Measurements from ENCODE around the gene MEGF11. TPM values are rescaled to one million over a fixed set of nuclear protein-coding genes. Genes with fewer than 3 reads are reported as not detected.
"Not testable (repeated sequence)": the region's sequence is repeated elsewhere in the genome, so short reads cannot be mapped to it uniquely, and the experiment has no call there.

Gene MEGF11
- total and polyA plus RNA-seq, 8 donors = 0.05 to 0.92 (median 0.14) TPM; not detected in 4

DNA sequence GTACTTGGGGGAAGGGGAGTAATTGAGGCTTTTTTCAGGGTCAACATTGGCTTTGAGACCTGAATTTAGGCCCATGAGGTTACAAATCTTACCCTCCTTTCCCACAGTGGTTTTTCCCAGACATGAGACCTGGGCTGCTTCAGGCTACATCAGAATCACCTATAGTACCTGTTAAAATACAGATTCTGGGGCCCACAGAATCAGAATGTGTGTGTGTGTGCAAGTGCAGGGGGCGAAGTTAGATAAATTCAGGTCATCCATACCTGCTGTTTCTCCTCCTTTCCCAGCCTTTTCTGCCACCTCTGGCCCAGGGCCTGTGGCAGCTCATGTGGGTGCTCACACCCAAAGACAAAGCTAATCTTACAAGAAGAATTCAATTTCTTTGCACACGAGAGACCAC lies 273.7 kb downstream of the MEGF11 start:
- Histone ChIP-seq H3K27ac (no peak overlapping the region), H3K36me3 (no peaks in the 10 kb centered on the region), H3K4me1 (peaks cover 13 to 25% (median 16%) of the 10 kb centered on the region in 4 donors), H3K9me3 (no peaks in the 10 kb centered on the region), H3K4me3 (no peak overlapping the region), H3K27me3 (peaks cover 7 to 62% (median 14%) of the 10 kb centered on the region in 3 donors)
- intact Hi-C loops (cut with DNase I; ENCODE audit: low total_unique reads) = no loop called here
- DNase-seq = no peak
- WGBS, 5 donors = 30 to 48% (median 38%) methylated on average over 2 of the region's 2 CpGs
- TF ChIP-seq POLR2AphosphoS5 (IDR thresholded peaks at IDR 0.05) (no peak), EP300 (IDR thresholded peaks at IDR 0.05) (no peak), POLR2A (IDR thresholded peaks at IDR 0.05) (no peak)
- TF ChIP-seq, protein P1, sequence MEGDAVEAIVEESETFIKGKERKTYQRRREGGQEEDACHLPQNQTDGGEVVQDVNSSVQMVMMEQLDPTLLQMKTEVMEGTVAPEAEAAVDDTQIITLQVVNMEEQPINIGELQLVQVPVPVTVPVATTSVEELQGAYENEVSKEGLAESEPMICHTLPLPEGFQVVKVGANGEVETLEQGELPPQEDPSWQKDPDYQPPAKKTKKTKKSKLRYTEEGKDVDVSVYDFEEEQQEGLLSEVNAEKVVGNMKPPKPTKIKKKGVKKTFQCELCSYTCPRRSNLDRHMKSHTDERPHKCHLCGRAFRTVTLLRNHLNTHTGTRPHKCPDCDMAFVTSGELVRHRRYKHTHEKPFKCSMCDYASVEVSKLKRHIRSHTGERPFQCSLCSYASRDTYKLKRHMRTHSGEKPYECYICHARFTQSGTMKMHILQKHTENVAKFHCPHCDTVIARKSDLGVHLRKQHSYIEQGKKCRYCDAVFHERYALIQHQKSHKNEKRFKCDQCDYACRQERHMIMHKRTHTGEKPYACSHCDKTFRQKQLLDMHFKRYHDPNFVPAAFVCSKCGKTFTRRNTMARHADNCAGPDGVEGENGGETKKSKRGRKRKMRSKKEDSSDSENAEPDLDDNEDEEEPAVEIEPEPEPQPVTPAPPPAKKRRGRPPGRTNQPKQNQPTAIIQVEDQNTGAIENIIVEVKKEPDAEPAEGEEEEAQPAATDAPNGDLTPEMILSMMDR (IDR thresholded peaks at IDR 0.05) = no peak

DNA sequence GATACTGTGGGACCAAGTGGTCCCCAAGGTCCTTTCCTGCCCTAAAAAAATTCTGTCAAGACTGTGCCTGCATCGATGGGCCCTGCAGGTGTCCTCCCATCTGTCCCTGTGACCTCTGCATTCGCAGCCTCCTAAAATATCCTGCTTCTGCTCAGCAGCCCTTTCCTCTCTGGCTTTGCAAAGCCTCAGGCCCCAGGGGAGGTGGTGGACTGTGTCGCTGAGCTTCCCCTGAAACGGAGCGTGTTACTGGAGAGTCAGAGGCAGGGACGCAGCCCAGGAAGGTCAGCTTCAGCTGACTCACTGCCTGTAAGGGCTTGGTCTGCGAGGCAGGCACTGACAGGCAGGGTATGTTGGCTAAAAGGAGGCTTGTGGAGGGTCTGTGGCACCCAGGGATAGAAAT lies 274.2 kb downstream of the MEGF11 start:
- H3K4me3 ChIP-seq = no peak overlapping the region
- intact Hi-C loops (cut with DNase I; ENCODE audit: low total_unique reads) = no loop called here
- TF ChIP-seq, protein P1 (IDR thresholded peaks at IDR 0.05) = no peak
- no peak for TF ChIP-seq POLR2AphosphoS5 (IDR thresholded peaks at IDR 0.05)
- no peak for TF ChIP-seq EP300 (IDR thresholded peaks at IDR 0.05)
- TF ChIP-seq POLR2A (IDR thresholded peaks at IDR 0.05) = no peak
- H3K27me3 ChIP-seq = peaks cover 7 to 65% (median 14%) of the 10 kb centered on the region in 3 donors
- 75 to 86% (median 76%) methylated on average over 4 to 7 of the region's 7 CpGs for WGBS, 5 donors
- H3K27ac ChIP-seq = no peak overlapping the region
- no peak for DNase-seq
- H3K4me1 ChIP-seq = peaks cover 13 to 23% (median 16%) of the 10 kb centered on the region in 4 donors
- H3K9me3 ChIP-seq = no peaks in the 10 kb centered on the region
- H3K36me3 ChIP-seq = no peaks in the 10 kb centered on the region

DNA sequence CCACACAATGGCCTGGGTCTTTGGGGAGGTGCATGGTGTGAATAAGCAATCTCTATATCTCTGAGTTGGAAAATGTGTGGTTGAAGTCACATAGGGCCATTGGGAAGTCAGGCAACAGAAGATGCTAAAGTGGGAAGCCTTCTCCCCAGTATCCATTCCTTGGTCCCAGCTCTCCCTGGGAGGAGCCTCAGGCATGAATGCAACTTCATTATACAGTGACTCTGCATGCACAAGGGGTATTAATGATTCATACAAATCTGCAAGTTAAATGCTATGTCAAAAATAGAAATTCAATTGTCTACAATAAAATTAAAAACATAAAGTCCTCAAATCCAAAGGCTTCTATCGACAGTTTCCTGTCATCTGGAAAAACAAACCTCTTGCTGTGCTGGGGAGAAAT lies 275.4 kb downstream of the MEGF11 start:
- Histone ChIP-seq H3K4me3 (no peak overlapping the region), H3K27ac (no peak overlapping the region), H3K4me1 (peaks cover 13 to 23% (median 16%) of the 10 kb centered on the region in 4 donors), H3K9me3 (no peaks in the 10 kb centered on the region), H3K27me3 (peaks cover 7 to 65% (median 17%) of the 10 kb centered on the region in 3 donors), H3K36me3 (no peaks in the 10 kb centered on the region)
- intact Hi-C loops (cut with DNase I; ENCODE audit: low total_unique reads) = no loop called here
- WGBS, 5 donors = 53 to 66% (median 56%) methylated on average over 1 of the region's 1 CpG
- DNase-seq = no peak
- no peak for TF ChIP-seq EP300 (IDR thresholded peaks at IDR 0.05)
- TF ChIP-seq POLR2A (IDR thresholded peaks at IDR 0.05) = no peak
- TF ChIP-seq, protein P1 (IDR thresholded peaks at IDR 0.05) = no peak
- TF ChIP-seq POLR2AphosphoS5 (IDR thresholded peaks at IDR 0.05) = no peak

DNA sequence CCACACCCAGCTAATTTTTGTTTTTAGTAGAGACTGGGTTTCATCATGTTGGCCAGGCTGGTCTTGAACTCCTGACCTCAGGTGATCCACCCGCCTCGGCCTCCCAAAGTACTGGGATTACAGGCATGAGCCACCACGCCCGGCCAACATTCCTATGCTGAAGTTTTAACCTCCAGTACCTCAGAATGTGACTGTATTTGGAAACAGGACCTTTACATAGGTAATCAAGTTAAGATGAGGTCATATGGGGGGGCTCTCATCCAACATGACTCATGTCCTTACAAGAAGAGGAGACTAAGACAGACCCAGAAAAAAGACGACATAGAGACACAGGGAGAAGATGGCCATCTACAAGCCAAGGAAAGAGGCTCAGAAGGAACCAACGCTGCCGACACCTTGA lies 277.4 kb downstream of the MEGF11 start:
- intact Hi-C loops (cut with DNase I; ENCODE audit: low total_unique reads); H3K27ac ChIP-seq; H3K36me3 ChIP-seq; H3K4me1 ChIP-seq; H3K9me3 ChIP-seq; H3K4me3 ChIP-seq; DNase-seq: not testable (repeated sequence)
- 80 to 91% (median 87%) methylated on average over 7 of the region's 7 CpGs for WGBS, 5 donors
- H3K27me3 ChIP-seq = peaks cover 0 to 50% (median 3%) of the 10 kb centered on the region in 3 donors

DNA sequence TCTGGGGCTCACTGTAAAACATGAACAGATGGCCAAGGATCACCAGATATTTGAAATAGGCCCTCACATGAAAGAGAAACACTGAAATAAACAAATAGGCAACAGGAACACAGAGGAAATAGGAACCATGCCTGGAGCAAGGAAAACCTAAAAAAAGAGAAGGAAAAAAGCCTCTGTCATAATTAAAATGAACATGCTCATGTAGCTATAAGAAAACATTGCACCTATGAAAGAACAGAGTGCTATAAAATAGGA lies 281.9 kb downstream of the MEGF11 start:
- no peak overlapping the region for H3K27ac ChIP-seq
- H3K27me3 ChIP-seq = peaks cover 0 to 69% (median 12%) of the 10 kb centered on the region in 3 donors
- intact Hi-C loops (cut with DNase I; ENCODE audit: low total_unique reads) = no loop called here
- H3K36me3 ChIP-seq = no peaks in the 10 kb centered on the region
- no peak overlapping the region for H3K4me3 ChIP-seq
- no peak for DNase-seq
- TF ChIP-seq EP300 (IDR thresholded peaks at IDR 0.05) (no peak), POLR2A (IDR thresholded peaks at IDR 0.05) (no peak), POLR2AphosphoS5 (IDR thresholded peaks at IDR 0.05) (no peak)
- TF ChIP-seq, protein P1 (IDR thresholded peaks at IDR 0.05) = no peak
- H3K4me1 ChIP-seq = no peaks in the 10 kb centered on the region
- no peaks in the 10 kb centered on the region for H3K9me3 ChIP-seq
